ENCODE measurements around the gene TJAP1. TPM values are rescaled to one million over a fixed set of nuclear protein-coding genes. Genes with fewer than 3 reads are reported as not detected.

The TJAP1 gene
- total and polyA plus RNA-seq, 3 donors from 2014 or later: 35.4 to 59.1 (median 55.9) TPM

GRCh38 chr6:43472515-43472914 lies 4.9 kb upstream of the TJAP1 start:
- intact Hi-C loops (cut with DNase I; ENCODE audit: low total_unique reads): no loop called here
- 97 to 99% methylated on average over 4 of the region's 4 CpGs for WGBS, 2 donors
- H3K27ac ChIP-seq: no peak overlapping the region
- H3K27me3 ChIP-seq: no peaks in the 10 kb centered on the region
- H3K4me3 ChIP-seq: no peak overlapping the region
- H3K9me3 ChIP-seq: no peaks in the 10 kb centered on the region
- no peak for TF ChIP-seq POLR2A (IDR thresholded peaks at IDR 0.05)
- TF ChIP-seq CTCF (IDR thresholded peaks at IDR 0.05): no peak
- no peak for DNase-seq
- no peaks in the 10 kb centered on the region for H3K4me1 ChIP-seq
- no peaks in the 10 kb centered on the region for H3K36me3 ChIP-seq (ENCODE audit: low read depth, missing control alignments)

- WGBS, 2 donors: 75 to 77% methylated on average over 6 of the region's 6 CpGs
- DNase-seq: no peak
- Histone ChIP-seq H3K4me3 (no peak overlapping the region), H3K27me3 (no peaks in the 10 kb centered on the region), H3K4me1 (peaks cover 7% of the 10 kb centered on the region), H3K36me3 (ENCODE audit: low read depth, missing control alignments) (no peaks in the 10 kb centered on the region), H3K27ac (no peak overlapping the region), H3K9me3 (no peaks in the 10 kb centered on the region)
- intact Hi-C loops (cut with DNase I; ENCODE audit: low total_unique reads): no loop called here
- no peak for TF ChIP-seq POLR2A (IDR thresholded peaks at IDR 0.05)
- TF ChIP-seq CTCF (IDR thresholded peaks at IDR 0.05): no peak
Measured at GRCh38 chr6:43475516-43475915, 1.9 kb upstream of the TJAP1 start.

- H3K4me3 ChIP-seq: peak overlapping the region; percentile 74
Measured at GRCh38 chr6:43476746-43477145, 624 bp upstream of the TJAP1 start.

GRCh38 chr6:43478008-43478372 lies 620 bp downstream of the TJAP1 start:
- TF ChIP-seq POLR2A (IDR thresholded peaks at IDR 0.05) (no peak), CTCF (IDR thresholded peaks at IDR 0.05) (no peak)
- DNase-seq: no peak
- whole genome bisulfite sequencing, 2 donors: 11% methylated on average over 3 of the region's 3 CpGs
- Histone ChIP-seq H3K27me3 (no peaks in the 10 kb centered on the region), H3K4me1 (peaks cover 7% of the 10 kb centered on the region), H3K27ac (peak overlapping the region; percentile 60 to 79), H3K9me3 (no peaks in the 10 kb centered on the region), H3K4me3 (peak overlapping the region; percentile 74), H3K36me3 (ENCODE audit: low read depth, missing control alignments) (no peaks in the 10 kb centered on the region)
- intact Hi-C loops (cut with DNase I; ENCODE audit: low total_unique reads): no loop called here

More at GRCh38 chr6:43476746-43477145, 624 bp upstream of the TJAP1 start:
- 15 to 19% methylated on average over 2 of the region's 2 CpGs for WGBS, 2 donors
- H3K9me3 ChIP-seq: no peaks in the 10 kb centered on the region
- H3K27ac ChIP-seq: no peak overlapping the region
- intact Hi-C loops (cut with DNase I; ENCODE audit: low total_unique reads): no loop called here
- TF ChIP-seq POLR2A (IDR thresholded peaks at IDR 0.05): no peak
- TF ChIP-seq CTCF (IDR thresholded peaks at IDR 0.05): no peak
- H3K27me3 ChIP-seq: no peaks in the 10 kb centered on the region
- peaks cover 7% of the 10 kb centered on the region for H3K4me1 ChIP-seq
- H3K36me3 ChIP-seq (ENCODE audit: low read depth, missing control alignments): no peaks in the 10 kb centered on the region
- DNase-seq: no peak

GRCh38 chr6:43481075-43481474 lies 3.7 kb downstream of the TJAP1 start:
- no peak for DNase-seq
- H3K9me3 ChIP-seq: no peaks in the 10 kb centered on the region
- H3K4me1 ChIP-seq: peaks cover 7% of the 10 kb centered on the region
- TF ChIP-seq CTCF (IDR thresholded peaks at IDR 0.05) (no peak), POLR2A (IDR thresholded peaks at IDR 0.05) (no peak)
- intact Hi-C loops (cut with DNase I; ENCODE audit: low total_unique reads): no loop called here
- H3K4me3 ChIP-seq: no peak overlapping the region
- WGBS, 2 donors: 92 to 98% methylated on average over 2 of the region's 2 CpGs
- H3K36me3 ChIP-seq (ENCODE audit: low read depth, missing control alignments): no peaks in the 10 kb centered on the region
- no peaks in the 10 kb centered on the region for H3K27me3 ChIP-seq
- H3K27ac ChIP-seq: no peak overlapping the region

Data from testis (tissue), 3 donors.